Sigmoid colon (tissue), 6 donors: ENCODE results near the gene TARP.

Source experiments
- DNase-seq: peaks from one replicate; pipeline ENCODE4 v3.0.0-alpha.2; 2019
- H3K27ac ChIP-seq, 4 donors: fragments of 200-600 bp; sonication (generic); one replicate each; pipeline ENCODE4 v1.5.1; 2016 to 2019; ENCODE audit warnings: mild to moderate bottlenecking in 1 of 4
- H3K27me3 ChIP-seq, 3 donors: fragments of 200-600 bp; sonication (generic); one replicate each; pipeline ENCODE4 v1.5.1; 2019; ENCODE audit warnings: mild to moderate bottlenecking in 1 of 3
- H3K36me3 ChIP-seq, 4 donors: fragments of 200-600 bp; sonication (generic); one replicate each; pipeline ENCODE4 v1.5.1; 2016 to 2019
- H3K4me1 ChIP-seq, 4 donors: fragments of 200-600 bp; sonication (generic); one replicate each; pipeline ENCODE4 v1.5.1; 2017 to 2019
- H3K4me3 ChIP-seq, 4 donors: fragments of 200-600 bp; sonication (generic); one replicate each; pipeline ENCODE4 v1.5.1; 2017 to 2019; ENCODE audit warnings: mild to moderate bottlenecking in 2 of 4, moderate library complexity in 1 of 4
- H3K9me3 ChIP-seq, 4 donors: fragments of 200-600 bp in 3 of 4; sonication (generic) in 3 of 4; one replicate each; pipeline versions ENCODE4 v1.5.1 to v1.6.1; 2013 to 2019
- EP300 ChIP-seq, 4 donors: sonication (generic); formaldehyde crosslinking; IDR thresholded peaks; one replicate each; pipeline ENCODE4 v1.6.1; 2017; ENCODE audit warnings: antibody characterized with exemption in 4 of 4
- POLR2A ChIP-seq, 2 donors: fragments of 450-650 bp; IDR thresholded peaks; one replicate each; pipeline ENCODE4 v1.6.1; 2016; ENCODE audit warnings: antibody characterized with exemption in 2 of 2, mild to moderate bottlenecking in 2 of 2, moderate library complexity in 2 of 2
- POLR2AphosphoS5 ChIP-seq, 4 donors: sonication (generic); formaldehyde crosslinking; IDR thresholded peaks; one replicate each; pipeline ENCODE4 v1.6.1; 2017; ENCODE audit warnings: antibody characterized with exemption in 4 of 4
- WGBS, 2 donors: extraction: QIAGEN DNeasy Blood & Tissue Kit; methylation state at CpG; one replicate each; pipeline ENCODE4 v1.1.7; 2013; 5-methylcytosine and 5-hydroxymethylcytosine counted together
- intact Hi-C: fragments of 100-400 bp; cut with DNase I; formaldehyde crosslinking; loops from one replicate; pipeline ENCODE4 v1.15.1; 2023
- TF ChIP-seq, protein P1 (sequence below), 4 experiments: fragments of 450-650 bp in 3 of 4; fragments of 200-600 bp in 1 of 4; IDR thresholded peaks; one replicate each; pipeline ENCODE4 v1.5.1; 2016 to 2019; ENCODE audit warnings: antibody characterized with exemption in 4 of 4, mild to moderate bottlenecking in 3 of 4, moderate library complexity in 2 of 4
- donor health status: healthy with polysubstance abuse.
- donor health status: healthy.

Gene TARP

DNA sequence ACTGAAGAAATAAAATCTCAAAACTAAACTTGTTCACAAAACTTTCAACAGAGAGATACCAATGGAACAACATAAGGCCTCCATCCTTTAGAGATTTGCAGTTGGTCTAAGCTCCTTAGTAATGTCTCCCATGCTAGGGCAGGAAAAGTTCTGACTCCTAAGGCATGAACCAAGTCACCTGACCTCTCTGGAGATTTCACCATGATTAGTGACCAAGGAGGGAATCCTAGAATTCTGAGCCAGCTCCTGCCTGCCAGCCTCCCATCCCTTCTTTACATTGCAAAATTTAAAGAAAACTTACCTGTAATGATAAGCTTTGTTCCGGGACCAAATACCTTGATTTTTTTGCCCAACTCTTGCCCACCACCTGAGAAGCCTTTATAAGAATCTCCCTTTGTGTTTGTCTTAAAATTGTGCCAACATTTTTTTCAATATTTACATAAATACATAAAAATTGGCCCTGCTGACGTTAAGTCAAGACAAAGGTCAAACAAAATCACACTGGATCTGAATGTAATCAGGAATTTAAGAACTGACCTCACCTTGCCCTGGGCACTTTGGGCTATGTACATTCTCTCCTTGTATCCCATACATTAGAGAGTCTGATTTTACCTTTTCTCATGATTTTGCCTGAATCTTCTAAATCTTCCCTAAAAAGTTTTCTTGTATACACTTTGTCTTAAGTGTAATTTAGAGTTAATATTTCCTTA, at the start of gene TARP:
TSS of gene TARP (minus strand) at position 351 of the 710 bp plus-strand sequence.
- H3K9me3 ChIP-seq: no peaks in the 10 kb centered on the region
- WGBS, 2 donors: 41 to 70% methylated on average over 2 of the region's 2 CpGs
- no peak for TF ChIP-seq POLR2AphosphoS5 (IDR thresholded peaks at IDR 0.05)
- no peak for TF ChIP-seq EP300 (IDR thresholded peaks at IDR 0.05)
- TF ChIP-seq POLR2A (IDR thresholded peaks at IDR 0.05): no peak
- TF ChIP-seq, protein P1, sequence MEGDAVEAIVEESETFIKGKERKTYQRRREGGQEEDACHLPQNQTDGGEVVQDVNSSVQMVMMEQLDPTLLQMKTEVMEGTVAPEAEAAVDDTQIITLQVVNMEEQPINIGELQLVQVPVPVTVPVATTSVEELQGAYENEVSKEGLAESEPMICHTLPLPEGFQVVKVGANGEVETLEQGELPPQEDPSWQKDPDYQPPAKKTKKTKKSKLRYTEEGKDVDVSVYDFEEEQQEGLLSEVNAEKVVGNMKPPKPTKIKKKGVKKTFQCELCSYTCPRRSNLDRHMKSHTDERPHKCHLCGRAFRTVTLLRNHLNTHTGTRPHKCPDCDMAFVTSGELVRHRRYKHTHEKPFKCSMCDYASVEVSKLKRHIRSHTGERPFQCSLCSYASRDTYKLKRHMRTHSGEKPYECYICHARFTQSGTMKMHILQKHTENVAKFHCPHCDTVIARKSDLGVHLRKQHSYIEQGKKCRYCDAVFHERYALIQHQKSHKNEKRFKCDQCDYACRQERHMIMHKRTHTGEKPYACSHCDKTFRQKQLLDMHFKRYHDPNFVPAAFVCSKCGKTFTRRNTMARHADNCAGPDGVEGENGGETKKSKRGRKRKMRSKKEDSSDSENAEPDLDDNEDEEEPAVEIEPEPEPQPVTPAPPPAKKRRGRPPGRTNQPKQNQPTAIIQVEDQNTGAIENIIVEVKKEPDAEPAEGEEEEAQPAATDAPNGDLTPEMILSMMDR (IDR thresholded peaks at IDR 0.05): no peak
- H3K4me3 ChIP-seq: no peak within 1 kb of the TSS
- no peak for DNase-seq
- H3K4me1 ChIP-seq: no peaks in the 10 kb centered on the region
- intact Hi-C loops: no loop called here
- no peaks in the 10 kb centered on the region for H3K27me3 ChIP-seq
- H3K36me3 ChIP-seq: no peaks in the 10 kb centered on the region
- no peak within 1 kb of the TSS for H3K27ac ChIP-seq

- no peaks in the 10 kb centered on the region for H3K36me3 ChIP-seq
- intact Hi-C loops: no loop called here
- TF ChIP-seq EP300 (IDR thresholded peaks at IDR 0.05) (no peak), POLR2AphosphoS5 (IDR thresholded peaks at IDR 0.05) (no peak), POLR2A (IDR thresholded peaks at IDR 0.05) (no peak)
- TF ChIP-seq, protein P1 (IDR thresholded peaks at IDR 0.05): no peak
- no peak for DNase-seq
- H3K27ac ChIP-seq: no peak overlapping the region
- no peak overlapping the region for H3K4me3 ChIP-seq
- 61 to 94% methylated on average over 3 of the region's 3 CpGs for WGBS, 2 donors
- H3K9me3 ChIP-seq: no peaks in the 10 kb centered on the region
- no peaks in the 10 kb centered on the region for H3K4me1 ChIP-seq
- H3K27me3 ChIP-seq: no peaks in the 10 kb centered on the region
Observed at GRCh38 chr7:38323156-38323555, 49.7 kb upstream of the TARP start.

- no peaks in the 10 kb centered on the region for H3K9me3 ChIP-seq
- no peak overlapping the region for H3K27ac ChIP-seq
- TF ChIP-seq POLR2AphosphoS5 (IDR thresholded peaks at IDR 0.05) (no peak), EP300 (IDR thresholded peaks at IDR 0.05) (no peak), POLR2A (IDR thresholded peaks at IDR 0.05) (no peak)
- TF ChIP-seq, protein P1 (IDR thresholded peaks at IDR 0.05): no peak
- no peaks in the 10 kb centered on the region for H3K36me3 ChIP-seq
- H3K4me3 ChIP-seq: no peak overlapping the region
- no peak for DNase-seq
- H3K27me3 ChIP-seq: no peaks in the 10 kb centered on the region
- WGBS, 2 donors: 77 to 95% methylated on average over 5 of the region's 5 CpGs
- H3K4me1 ChIP-seq: no peaks in the 10 kb centered on the region
- intact Hi-C loops: no loop called here
Observed at GRCh38 chr7:38322461-38322860, 49.0 kb upstream of the TARP start.

DNA sequence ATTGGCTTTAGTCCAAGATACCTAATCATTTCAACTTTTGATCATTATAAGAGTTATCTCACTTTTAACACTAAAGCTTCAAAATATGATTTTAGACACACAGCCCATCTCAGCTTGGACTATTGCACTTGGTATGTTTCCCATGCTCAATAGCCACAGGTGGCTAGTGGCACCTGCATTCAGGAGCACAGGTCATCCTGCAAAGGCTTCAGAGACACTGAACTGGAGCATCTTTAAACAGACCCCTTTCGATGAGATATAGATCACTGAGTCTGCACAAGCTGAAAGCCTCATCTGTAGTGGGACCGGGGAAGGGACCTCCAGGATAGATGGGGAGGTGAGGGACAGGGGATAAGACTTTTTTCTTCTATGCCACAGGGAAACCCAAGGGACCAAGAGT, 48.5 kb upstream of the TARP start:
- H3K27me3 ChIP-seq: no peaks in the 10 kb centered on the region
- H3K4me3 ChIP-seq: no peak overlapping the region
- 94 to 97% methylated on average over 2 of the region's 2 CpGs for WGBS, 2 donors
- no peak overlapping the region for H3K27ac ChIP-seq
- no peaks in the 10 kb centered on the region for H3K4me1 ChIP-seq
- intact Hi-C loops: no loop called here
- no peaks in the 10 kb centered on the region for H3K36me3 ChIP-seq
- TF ChIP-seq POLR2AphosphoS5 (IDR thresholded peaks at IDR 0.05) (no peak), EP300 (IDR thresholded peaks at IDR 0.05) (no peak), POLR2A (IDR thresholded peaks at IDR 0.05) (no peak)
- TF ChIP-seq, protein P1 (IDR thresholded peaks at IDR 0.05): no peak
- DNase-seq: no peak
- H3K9me3 ChIP-seq: no peaks in the 10 kb centered on the region

GRCh38 chr7:38321515-38321944, 48.1 kb upstream of the TARP start:
- DNase-seq: no peak
- Histone ChIP-seq H3K4me3 (no peak overlapping the region), H3K27ac (no peak overlapping the region), H3K4me1 (no peaks in the 10 kb centered on the region), H3K9me3 (no peaks in the 10 kb centered on the region), H3K36me3 (no peaks in the 10 kb centered on the region), H3K27me3 (no peaks in the 10 kb centered on the region)
- WGBS, 2 donors: 72 to 78% methylated on average over 3 of the region's 3 CpGs
- intact Hi-C loops: no loop called here
- no peak for TF ChIP-seq POLR2AphosphoS5 (IDR thresholded peaks at IDR 0.05)
- TF ChIP-seq, protein P1 (IDR thresholded peaks at IDR 0.05): no peak
- TF ChIP-seq POLR2A (IDR thresholded peaks at IDR 0.05): no peak
- TF ChIP-seq EP300 (IDR thresholded peaks at IDR 0.05): no peak
